ENCODE data around the gene CTU2. TPM values are rescaled to one million over a fixed set of nuclear protein-coding genes. Genes with fewer than 3 reads are reported as not detected.

CTU2 gene
- total RNA-seq, 1 donor from 2014 or later, result 32.1 TPM

DNA sequence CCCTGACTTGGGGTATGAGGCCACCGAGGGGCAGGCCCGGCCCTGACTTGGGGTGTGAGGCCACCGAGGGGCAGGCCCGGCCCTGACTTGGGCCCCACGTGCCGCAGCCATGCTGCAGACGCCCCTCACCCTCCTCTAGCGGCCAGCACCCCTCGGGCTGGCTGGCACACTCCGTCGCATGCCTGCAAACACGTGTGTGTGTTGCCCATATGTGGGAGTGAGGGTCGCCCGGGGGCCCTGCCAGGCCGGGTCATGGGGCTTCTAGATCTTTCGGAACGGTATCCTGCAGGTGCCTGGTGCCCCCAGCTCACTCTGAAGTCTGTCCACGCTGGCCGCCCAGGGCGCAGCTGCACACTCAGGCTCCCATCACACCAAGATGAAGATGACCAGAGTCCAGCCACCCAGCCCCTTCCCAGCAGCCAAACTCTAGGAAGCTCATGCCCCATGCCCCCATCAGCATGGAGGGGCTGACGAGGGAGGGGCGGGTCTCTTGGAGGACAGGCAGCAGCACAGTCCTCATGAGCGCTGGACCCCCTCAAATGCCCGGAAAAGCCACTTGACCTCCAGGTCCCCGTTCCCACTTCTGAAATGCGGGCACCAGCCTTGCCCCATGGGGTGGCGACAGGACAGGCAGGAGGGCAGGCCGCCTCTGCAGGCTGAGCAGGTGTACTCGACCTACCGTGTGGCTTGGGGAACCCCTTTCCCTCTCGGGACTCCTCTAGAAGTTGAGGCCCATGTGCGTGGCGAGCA lies 33.8 kb downstream of the CTU2 start:
- H3K9me3 Mint-ChIP-seq, result no peaks in the 10 kb centered on the region
- no peak overlapping the region for H3K4me3 Mint-ChIP-seq
- H3K36me3 Mint-ChIP-seq (ENCODE audit: low read depth), result no peaks in the 10 kb centered on the region
- H3K4me1 Mint-ChIP-seq, result no peaks in the 10 kb centered on the region
- DNase-seq (ENCODE audit: low read depth, low spot score), result no peak
- TF ChIP-seq, protein P1, sequence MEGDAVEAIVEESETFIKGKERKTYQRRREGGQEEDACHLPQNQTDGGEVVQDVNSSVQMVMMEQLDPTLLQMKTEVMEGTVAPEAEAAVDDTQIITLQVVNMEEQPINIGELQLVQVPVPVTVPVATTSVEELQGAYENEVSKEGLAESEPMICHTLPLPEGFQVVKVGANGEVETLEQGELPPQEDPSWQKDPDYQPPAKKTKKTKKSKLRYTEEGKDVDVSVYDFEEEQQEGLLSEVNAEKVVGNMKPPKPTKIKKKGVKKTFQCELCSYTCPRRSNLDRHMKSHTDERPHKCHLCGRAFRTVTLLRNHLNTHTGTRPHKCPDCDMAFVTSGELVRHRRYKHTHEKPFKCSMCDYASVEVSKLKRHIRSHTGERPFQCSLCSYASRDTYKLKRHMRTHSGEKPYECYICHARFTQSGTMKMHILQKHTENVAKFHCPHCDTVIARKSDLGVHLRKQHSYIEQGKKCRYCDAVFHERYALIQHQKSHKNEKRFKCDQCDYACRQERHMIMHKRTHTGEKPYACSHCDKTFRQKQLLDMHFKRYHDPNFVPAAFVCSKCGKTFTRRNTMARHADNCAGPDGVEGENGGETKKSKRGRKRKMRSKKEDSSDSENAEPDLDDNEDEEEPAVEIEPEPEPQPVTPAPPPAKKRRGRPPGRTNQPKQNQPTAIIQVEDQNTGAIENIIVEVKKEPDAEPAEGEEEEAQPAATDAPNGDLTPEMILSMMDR (conservative IDR thresholded peaks at IDR 0.05), result no peak
- no peaks in the 10 kb centered on the region for H3K27me3 Mint-ChIP-seq (ENCODE audit: low read depth)
- H3K27ac Mint-ChIP-seq (ENCODE audit: unreplicated experiment), result no peak overlapping the region

DNA sequence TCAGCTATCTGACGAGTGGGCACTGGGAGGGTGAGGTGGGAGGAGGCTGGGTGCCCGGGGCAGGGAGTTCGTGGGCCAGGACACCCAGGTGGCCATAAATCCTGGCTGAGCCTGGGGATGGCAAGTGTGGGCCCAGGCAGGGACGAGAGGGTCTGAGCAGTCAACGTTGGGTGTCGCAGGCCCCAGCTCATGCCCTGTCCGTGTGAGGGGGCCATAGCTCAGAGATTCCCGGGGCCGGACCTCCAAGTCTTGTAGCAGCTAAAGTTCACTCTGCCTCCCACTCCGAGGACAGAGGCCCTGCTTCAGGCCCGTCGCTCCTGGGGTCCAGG lies 34.4 kb downstream of the CTU2 start:
- Mint-ChIP-seq H3K9me3 (no peaks in the 10 kb centered on the region), H3K27ac (ENCODE audit: unreplicated experiment) (no peak overlapping the region), H3K36me3 (ENCODE audit: low read depth) (no peaks in the 10 kb centered on the region)

DNA sequence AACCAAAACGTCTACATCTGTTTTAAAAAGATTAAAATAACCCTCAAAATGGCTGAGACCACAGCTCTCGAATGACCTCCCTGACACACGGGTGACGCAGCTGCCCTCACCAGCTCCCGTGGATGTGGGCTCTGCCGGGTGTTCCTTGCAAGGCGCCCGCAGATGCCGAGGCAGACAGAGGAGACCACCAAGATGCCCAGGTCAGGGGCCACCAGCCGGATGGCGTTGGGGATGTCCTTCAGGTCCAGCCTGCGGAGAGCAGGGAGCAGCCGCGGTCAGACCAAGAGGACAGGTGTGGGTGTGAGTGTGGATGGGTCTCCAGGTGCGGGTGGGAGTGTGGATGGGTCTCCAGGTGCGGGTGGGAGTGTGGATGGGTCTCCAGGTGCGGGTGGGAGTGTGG lies 35.1 kb downstream of the CTU2 start:
- Mint-ChIP-seq H3K9me3 (no peaks in the 10 kb centered on the region), H3K4me1 (no peaks in the 10 kb centered on the region), H3K27ac (ENCODE audit: unreplicated experiment) (no peak overlapping the region), H3K4me3 (no peak overlapping the region), H3K27me3 (ENCODE audit: low read depth) (no peaks in the 10 kb centered on the region), H3K36me3 (ENCODE audit: low read depth) (no peaks in the 10 kb centered on the region)
- DNase-seq (ENCODE audit: low read depth, low spot score), result no peak
- TF ChIP-seq, protein P1 (conservative IDR thresholded peaks at IDR 0.05), result no peak

More for the DNA sequence above, 34.4 kb downstream of the CTU2 start:
- TF ChIP-seq, protein P1 (conservative IDR thresholded peaks at IDR 0.05), result no peak
- Mint-ChIP-seq H3K4me3 (no peak overlapping the region), H3K27me3 (ENCODE audit: low read depth) (no peaks in the 10 kb centered on the region), H3K4me1 (no peaks in the 10 kb centered on the region)
- DNase-seq (ENCODE audit: low read depth, low spot score), result no peak

DNA sequence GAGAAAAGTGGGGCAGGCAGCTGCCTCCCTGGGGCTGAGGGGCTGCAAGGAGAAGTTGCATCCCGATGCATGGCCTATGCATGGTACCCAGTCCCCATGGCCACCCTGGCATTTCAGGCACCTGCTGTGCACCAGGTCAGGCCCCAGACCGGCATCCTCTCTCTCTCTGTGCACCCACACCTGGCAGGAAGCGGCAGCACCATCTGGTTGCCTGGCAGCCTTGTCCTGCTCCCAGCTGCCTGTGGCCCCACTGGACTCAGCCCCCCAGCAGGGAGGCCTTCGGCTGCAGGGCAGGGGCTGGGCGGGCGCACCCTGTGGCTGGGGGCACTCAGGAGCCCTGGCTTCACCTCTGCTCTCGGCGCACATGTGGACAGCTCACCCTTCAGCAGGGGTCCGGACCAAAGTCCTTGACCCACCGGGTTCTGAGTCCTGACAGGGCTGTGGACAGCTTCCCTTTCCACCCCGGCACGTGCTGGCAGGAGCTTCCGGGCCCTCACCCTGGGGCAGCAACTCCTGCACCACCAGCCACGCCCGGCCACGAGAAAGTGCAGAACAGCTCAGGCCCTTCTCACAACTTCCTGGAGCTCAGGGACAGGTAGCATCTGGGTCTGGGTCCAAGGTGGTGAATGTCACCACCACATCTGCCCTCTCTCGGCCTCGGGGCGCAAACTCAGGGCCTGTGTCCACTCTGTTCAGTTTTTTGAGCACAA lies 36.7 kb downstream of the CTU2 start:
- Mint-ChIP-seq H3K4me1 (no peaks in the 10 kb centered on the region), H3K9me3 (no peaks in the 10 kb centered on the region), H3K4me3 (no peak overlapping the region), H3K27ac (ENCODE audit: unreplicated experiment) (no peak overlapping the region), H3K36me3 (ENCODE audit: low read depth) (no peaks in the 10 kb centered on the region), H3K27me3 (ENCODE audit: low read depth) (no peaks in the 10 kb centered on the region)
- TF ChIP-seq, protein P1 (conservative IDR thresholded peaks at IDR 0.05), result no peak
- DNase-seq (ENCODE audit: low read depth, low spot score), result no peak

DNA sequence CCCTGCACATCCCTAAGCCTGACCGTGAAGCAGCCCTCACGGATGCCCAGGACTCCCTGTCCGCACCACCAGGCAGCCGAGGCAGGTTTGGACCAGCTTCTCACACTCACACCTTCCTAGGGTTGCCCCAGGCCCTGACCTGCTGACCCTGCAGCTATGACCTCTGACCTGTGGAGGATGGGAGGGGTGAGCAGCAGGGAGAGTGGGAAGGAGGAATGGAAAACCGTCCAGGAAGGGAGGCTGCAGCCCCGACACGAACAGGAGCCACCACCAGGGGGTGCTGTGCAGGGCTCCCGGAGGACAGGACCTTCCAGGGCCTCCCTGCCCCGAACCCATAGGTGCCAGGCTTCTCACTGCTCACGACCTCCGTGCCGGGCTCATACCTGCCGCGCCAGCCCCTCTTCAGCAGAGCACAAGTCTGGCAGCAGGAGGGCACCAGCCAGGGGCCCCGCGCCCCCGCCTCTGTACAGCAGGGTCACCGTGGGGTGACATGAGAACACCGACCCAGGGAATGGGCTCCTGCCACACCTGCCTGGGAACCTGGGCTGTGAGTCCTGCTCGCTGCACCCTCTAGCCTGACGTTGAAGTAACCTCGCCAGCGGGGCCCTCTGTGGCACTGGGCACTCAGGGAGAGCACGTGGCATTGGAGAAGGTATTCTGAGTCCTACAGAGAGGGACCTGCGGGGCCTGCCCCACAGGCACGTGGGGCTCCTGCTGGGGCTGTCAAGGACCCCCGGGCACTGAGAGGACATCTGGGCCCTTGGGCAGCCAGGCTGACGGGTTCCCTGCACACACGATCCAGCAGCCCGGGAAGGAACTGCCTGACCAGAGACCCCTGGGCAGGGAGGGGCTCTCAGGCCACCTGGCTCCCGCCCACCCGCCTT lies 37.6 kb downstream of the CTU2 start:
- no peak overlapping the region for H3K27ac Mint-ChIP-seq (ENCODE audit: unreplicated experiment)
- H3K36me3 Mint-ChIP-seq (ENCODE audit: low read depth), result no peaks in the 10 kb centered on the region
- H3K4me3 Mint-ChIP-seq, result no peak overlapping the region
- peak; percentile 87 for DNase-seq (ENCODE audit: low read depth, low spot score)
- no peaks in the 10 kb centered on the region for H3K27me3 Mint-ChIP-seq (ENCODE audit: low read depth)
- H3K4me1 Mint-ChIP-seq, result no peaks in the 10 kb centered on the region
- TF ChIP-seq, protein P1 (conservative IDR thresholded peaks at IDR 0.05), result peak; percentile 88
- no peaks in the 10 kb centered on the region for H3K9me3 Mint-ChIP-seq
